ENCODE data around the gene TNNI2.

Gene TNNI2

GRCh38 chr11:1888811-1889210 is 50.0 kb downstream of the TNNI2 start:
- DNase-seq (ENCODE audit: low read depth, low spot score) = no peak

- no peak for DNase-seq (ENCODE audit: low read depth, low spot score)
These were observed 50.6 kb downstream of the TNNI2 start for GRCh38 chr11:1889224-1889930.

GRCh38 chr11:1889941-1890855 is 51.4 kb downstream of the TNNI2 start:
- no peak for DNase-seq (ENCODE audit: low read depth, low spot score)

Data from brain pericyte (primary cell).